Testis (tissue), 3 donors: ENCODE data around the gene MLLT1. TPM values are rescaled to one million over a fixed set of nuclear protein-coding genes. Genes with fewer than 3 reads are reported as not detected.

ENCODE experiments used
- DNase-seq: peaks from one replicate; pipeline ENCODE4 v3.0.0-alpha.2; 2019
- H3K27ac ChIP-seq, 2 donors: fragments of 200-600 bp; sonication (generic); one replicate each; pipeline ENCODE4 v1.5.1; 2019
- H3K27me3 ChIP-seq: fragments of 200-600 bp; sonication (generic); one replicate; pipeline ENCODE4 v1.5.1; 2019
- H3K36me3 ChIP-seq: fragments of 200-600 bp; sonication (generic); one replicate; pipeline ENCODE4 v1.5.1; 2017; ENCODE audit warnings: low read depth; ENCODE audit errors: missing control alignments
- H3K4me1 ChIP-seq: fragments of 200-600 bp; sonication (generic); one replicate; pipeline ENCODE4 v1.5.1; 2019
- H3K4me3 ChIP-seq, 2 donors: fragments of 200-600 bp; sonication (generic); one replicate each; pipeline ENCODE4 v1.5.1; 2017 to 2019
- H3K9me3 ChIP-seq: fragments of 200-600 bp; sonication (generic); one replicate; pipeline ENCODE4 v1.5.1; 2017
- CTCF ChIP-seq, 3 experiments: fragments of 450-650 bp in 2 of 3; fragments of 200-600 bp in 1 of 3; sonication (generic) in 1 of 3; IDR thresholded peaks; one replicate each; pipeline ENCODE4 v1.5.1; 2016 to 2019; ENCODE audit warnings: antibody characterized with exemption in 3 of 3, mild to moderate bottlenecking in 2 of 3, moderate library complexity in 1 of 3
- POLR2A ChIP-seq: fragments of 450-650 bp; IDR thresholded peaks from one replicate; pipeline ENCODE4 v1.6.1; 2017; ENCODE audit warnings: antibody characterized with exemption, mild to moderate bottlenecking, moderate library complexity
- WGBS, 2 donors: methylation state at CpG; one replicate each; pipeline ENCODE4 v1.1.5; 2018; 5-methylcytosine and 5-hydroxymethylcytosine counted together
- intact Hi-C: fragments of 100-400 bp; cut with DNase I; formaldehyde crosslinking; loops from one replicate; pipeline ENCODE4 v1.15.1; 2023; ENCODE audit warnings: low total_unique reads
- polyA plus RNA-seq: library from polyadenylated mRNA; stranded (reverse); fragments of 350-450 nt; fragmentation: Illumina TruSeq; extraction: RNeasy Lipid Tissue Mini Kit (QIAGEN cat#74804); gene quantifications from one replicate; pipeline ENCODE4 v1.2.3, GENCODE V29; 2014; ENCODE audit warnings: low read depth, low replicate concordance; ENCODE audit not compliant: insufficient read depth
- total RNA-seq, 2 donors: library from RNA; depleted of rRNA; stranded (reverse); fragments of >200 nt; gene quantifications; one replicate each; pipeline ENCODE4 v1.2.3, GENCODE V29; 2016

MLLT1 gene
- total and polyA plus RNA-seq, 3 donors from 2014 or later: 17.3 to 32.0 (median 22.4) TPM

- H3K4me3 ChIP-seq: no peak overlapping the region
- intact Hi-C loops: loop anchor here (5.0 kb wide), 1 partner anchor 56 kb away; no protein-coding TSS in a partner anchor
- no peaks in the 10 kb centered on the region for H3K27me3 ChIP-seq
- TF ChIP-seq POLR2A (no peak), CTCF (IDR thresholded peaks at IDR 0.05) (no peak)
- WGBS, 2 donors: 78 to 88% methylated on average over 9 of the region's 9 CpGs
- no peak for DNase-seq
- H3K36me3 ChIP-seq: no peaks in the 10 kb centered on the region
- no peaks in the 10 kb centered on the region for H3K9me3 ChIP-seq
- no peak overlapping the region for H3K27ac ChIP-seq
- H3K4me1 ChIP-seq: peaks cover 29% of the 10 kb centered on the region
Observed at GRCh38 chr19:6278051-6278450, 1.7 kb downstream of the MLLT1 start.

- no peaks in the 10 kb centered on the region for H3K27me3 ChIP-seq
- no peak overlapping the region for H3K4me3 ChIP-seq
- WGBS, 2 donors: 73 to 81% methylated on average over 8 to 12 of the region's 12 CpGs
- DNase-seq: no peak
- peaks cover 43% of the 10 kb centered on the region for H3K4me1 ChIP-seq
- H3K27ac ChIP-seq: no peak overlapping the region
- no peak for TF ChIP-seq POLR2A
- TF ChIP-seq CTCF (IDR thresholded peaks at IDR 0.05): no peak
- H3K9me3 ChIP-seq: no peaks in the 10 kb centered on the region
- no peaks in the 10 kb centered on the region for H3K36me3 ChIP-seq
- intact Hi-C loops: loop anchor here (5.0 kb wide), 1 partner anchor 54 kb away; no protein-coding TSS in a partner anchor
Observed at GRCh38 chr19:6276447-6276846, 3.3 kb downstream of the MLLT1 start.

- H3K27ac ChIP-seq: no peak overlapping the region
- H3K4me3 ChIP-seq: no peak overlapping the region
- no peaks in the 10 kb centered on the region for H3K9me3 ChIP-seq
- H3K4me1 ChIP-seq: peaks cover 50% of the 10 kb centered on the region
- intact Hi-C loops: loop anchor here (5.0 kb wide), 1 partner anchor 53 kb away; no protein-coding TSS in a partner anchor
- H3K36me3 ChIP-seq: no peaks in the 10 kb centered on the region
- TF ChIP-seq POLR2A (no peak), CTCF (IDR thresholded peaks at IDR 0.05) (no peak)
- no peak for DNase-seq
- H3K27me3 ChIP-seq: no peaks in the 10 kb centered on the region
- 88 to 91% methylated on average over 9 to 18 of the region's 18 CpGs for WGBS, 2 donors
Observed at GRCh38 chr19:6275170-6275744, 4.5 kb downstream of the MLLT1 start.

GRCh38 chr19:6274756-6275155, 5.0 kb downstream of the MLLT1 start:
- Histone ChIP-seq H3K9me3 (no peaks in the 10 kb centered on the region), H3K4me3 (no peak overlapping the region), H3K36me3 (no peaks in the 10 kb centered on the region), H3K4me1 (peaks cover 50% of the 10 kb centered on the region), H3K27ac (peak overlapping the region in 1 of 2 donors; percentile 80), H3K27me3 (no peaks in the 10 kb centered on the region)
- TF ChIP-seq POLR2A (no peak), CTCF (IDR thresholded peaks at IDR 0.05) (no peak)
- intact Hi-C loops: loop anchor here (5.0 kb wide), 1 partner anchor 52 kb away; no protein-coding TSS in a partner anchor
- DNase-seq: no peak
- 95 to 97% methylated on average over 5 to 15 of the region's 15 CpGs for WGBS, 2 donors
